PC-3 (cell line): ENCODE data around the gene ADAD2.

Source experiments
- CTCF ChIP-seq: fragments of 300-600 bp; sonication (generic); conservative IDR thresholded peaks from 2 replicates; pipeline ENCODE4 v1.5.1; 2017; ENCODE audit warnings: antibody characterized with exemption, low read depth, mild to moderate bottlenecking, low read length
- EZH2 ChIP-seq: fragments of 300-600 bp; sonication (generic); IDR thresholded peaks from one replicate; pipeline ENCODE4 v1.6.1; 2017; ENCODE audit warnings: antibody characterized with exemption, mild to moderate bottlenecking, low read length; ENCODE audit not compliant: unreplicated experiment
- EZH2phosphoT487 ChIP-seq: fragments of 300-600 bp; sonication (generic); IDR thresholded peaks from 2 replicates; pipeline ENCODE4 v1.6.1; 2018; ENCODE audit warnings: mild to moderate bottlenecking, antibody characterized with exemption, low read length, borderline replicate concordance

- TF ChIP-seq CTCF: no peak
- TF ChIP-seq EZH2: no peak
- no peak for TF ChIP-seq EZH2phosphoT487
Measured at GRCh38 chr16:84227548-84227947, 36.6 kb downstream of the ADAD2 start.
